Measurements from ENCODE around the gene NAV1. TPM values are rescaled to one million over a fixed set of nuclear protein-coding genes. Genes with fewer than 3 reads are reported as not detected.

The NAV1 gene
- polyA plus RNA-seq, 3 donors from 2014 or later: 0.23 to 0.56 TPM; not detected in 1

GRCh38 chr1:201499795-201500669 is 38.9 kb upstream of the NAV1 start:
- Mint-ChIP-seq H3K4me1 (peaks cover 4 to 11% of the 10 kb centered on the region in 2 donors), H3K27ac (peak overlapping the region in 1 of 6 donors; percentile 45), H3K9me3 (no peaks in the 10 kb centered on the region), H3K4me3 (no peak overlapping the region), H3K36me3 (peaks cover 0 to 4% (median 0%) of the 10 kb centered on the region in 3 donors), H3K27me3 (ENCODE audit: low read depth in 3 of 3) (peaks cover 0 to 2% (median 0%) of the 10 kb centered on the region in 3 donors)
- no peak for DNase-seq

DNA sequence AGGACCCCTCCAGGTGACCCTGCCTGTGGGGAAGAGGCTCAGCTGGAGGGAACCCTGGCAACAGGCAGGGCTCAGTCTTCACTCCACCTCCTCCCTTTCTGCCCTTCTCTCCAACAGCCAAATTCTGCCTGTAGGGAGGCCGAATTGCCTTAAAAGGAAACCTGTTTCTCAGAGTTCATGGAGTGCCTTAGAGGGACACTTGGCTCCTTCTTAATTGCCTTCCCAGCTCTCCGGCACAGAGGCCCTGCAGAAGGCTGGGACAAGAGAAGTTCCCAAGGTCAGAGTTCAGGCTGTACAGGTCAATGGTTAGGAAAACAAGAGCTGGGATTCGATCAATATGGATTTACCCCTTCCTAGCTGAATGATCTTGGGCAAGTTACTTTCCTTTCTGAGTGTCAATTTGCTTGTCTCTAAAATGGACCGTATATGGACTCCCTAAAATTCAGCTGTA is 38.2 kb upstream of the NAV1 start:
- no peak for DNase-seq
- Mint-ChIP-seq H3K9me3 (no peaks in the 10 kb centered on the region), H3K27me3 (ENCODE audit: low read depth in 3 of 3) (no peaks in the 10 kb centered on the region), H3K4me3 (no peak overlapping the region), H3K4me1 (peaks cover 10 to 17% of the 10 kb centered on the region in 2 donors), H3K27ac (no peak overlapping the region), H3K36me3 (peaks cover 0 to 4% (median 0%) of the 10 kb centered on the region in 3 donors)

DNA sequence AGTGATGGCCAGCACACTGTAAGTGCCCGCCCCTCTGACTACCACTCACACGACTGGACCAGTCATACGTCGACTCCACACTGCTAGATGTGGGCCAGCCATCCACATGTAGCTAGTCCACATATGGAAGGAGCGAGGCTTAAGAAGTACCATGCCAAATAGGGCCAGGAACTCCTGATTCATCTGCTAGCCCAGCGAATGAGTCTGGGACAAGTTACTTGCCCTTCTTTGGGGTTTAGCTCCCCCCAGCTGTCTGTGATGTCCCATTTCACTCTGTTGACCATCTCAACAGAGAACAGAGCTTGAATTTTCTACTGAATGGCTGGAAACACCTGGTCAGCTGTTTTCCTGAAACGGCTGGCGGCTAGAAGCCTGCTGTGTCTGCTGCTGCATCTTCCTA is 37.8 kb upstream of the NAV1 start:
- Mint-ChIP-seq H3K27ac (no peak overlapping the region), H3K27me3 (ENCODE audit: low read depth in 3 of 3) (no peaks in the 10 kb centered on the region), H3K4me1 (peaks cover 15 to 22% of the 10 kb centered on the region in 2 donors)

GRCh38 chr1:201501812-201502510 is 37.0 kb upstream of the NAV1 start:
- H3K27me3 Mint-ChIP-seq (ENCODE audit: low read depth in 3 of 3): peaks cover 0 to 4% (median 0%) of the 10 kb centered on the region in 3 donors
- H3K9me3 Mint-ChIP-seq: no peaks in the 10 kb centered on the region
- no peak for DNase-seq
- no peak overlapping the region for H3K27ac Mint-ChIP-seq
- H3K4me3 Mint-ChIP-seq: no peak overlapping the region
- peaks cover 20 to 27% of the 10 kb centered on the region in 2 donors for H3K4me1 Mint-ChIP-seq
- H3K36me3 Mint-ChIP-seq: no peaks in the 10 kb centered on the region

More for the DNA sequence above, 37.8 kb upstream of the NAV1 start:
- DNase-seq: no peak
- H3K36me3 Mint-ChIP-seq: peaks cover 0 to under 1% (median 0%) of the 10 kb centered on the region in 3 donors
- no peak overlapping the region for H3K4me3 Mint-ChIP-seq
- no peaks in the 10 kb centered on the region for H3K9me3 Mint-ChIP-seq

DNA sequence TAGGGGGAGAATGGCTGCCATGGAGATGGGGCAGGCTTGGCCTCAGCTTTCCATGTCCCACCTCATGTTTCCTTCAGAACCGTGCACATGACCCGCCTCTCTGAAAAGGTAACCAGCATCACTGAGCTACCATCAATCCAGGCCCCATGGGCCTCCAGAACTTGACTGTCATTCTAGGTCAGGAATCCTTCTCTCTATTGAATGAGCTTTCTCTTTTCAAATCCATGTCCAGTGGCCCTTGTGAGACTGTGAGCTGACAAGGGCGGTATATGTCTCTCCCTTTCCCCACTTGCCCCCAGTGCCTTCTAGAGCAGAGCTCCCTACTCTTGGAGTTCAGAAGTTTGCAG is 36.4 kb upstream of the NAV1 start:
- Mint-ChIP-seq H3K36me3 (no peaks in the 10 kb centered on the region), H3K27ac (no peak overlapping the region), H3K4me3 (no peak overlapping the region), H3K9me3 (no peaks in the 10 kb centered on the region), H3K27me3 (ENCODE audit: low read depth in 3 of 3) (peaks cover 0 to 4% (median 0%) of the 10 kb centered on the region in 3 donors), H3K4me1 (peaks cover 23 to 30% of the 10 kb centered on the region in 2 donors)
- no peak for DNase-seq

DNA sequence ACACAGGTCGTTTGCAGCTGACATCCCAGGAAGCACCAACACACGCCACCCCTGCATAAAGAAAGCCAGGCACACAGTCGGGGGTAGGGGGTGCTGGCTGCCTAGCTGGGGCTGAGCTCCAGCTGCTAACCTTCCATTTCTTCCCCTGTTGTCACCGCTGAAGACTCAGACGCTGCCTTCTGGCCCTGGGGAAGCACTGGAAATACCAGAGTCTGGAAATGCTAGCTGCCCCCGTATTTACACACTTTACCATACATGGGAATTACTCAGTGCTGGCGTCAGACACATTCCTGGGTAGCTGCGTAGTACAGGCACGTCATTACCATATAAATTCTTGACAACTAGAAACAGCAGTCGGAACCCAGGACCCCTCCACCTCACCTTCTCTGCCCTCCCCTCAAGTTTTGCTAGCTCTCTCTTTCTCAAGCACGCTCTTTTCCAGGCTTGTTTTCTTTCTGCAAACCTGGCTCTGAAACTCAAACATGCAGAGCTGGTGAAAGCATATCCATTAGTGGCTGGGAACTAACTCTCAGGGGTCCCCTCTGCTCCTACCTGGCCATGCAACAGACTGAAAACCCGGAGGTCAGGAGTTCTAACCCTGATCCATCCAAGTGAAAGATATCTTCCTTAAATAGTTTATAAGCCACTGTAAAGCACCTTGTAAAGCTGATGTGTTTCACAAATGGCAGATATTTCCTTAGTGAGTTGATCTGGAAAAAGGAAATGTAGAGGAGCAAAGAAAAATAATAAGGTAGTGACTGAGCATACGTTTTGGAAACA is 35.3 kb upstream of the NAV1 start:
- DNase-seq: no peak
- Mint-ChIP-seq H3K4me3 (no peak overlapping the region), H3K9me3 (no peaks in the 10 kb centered on the region), H3K27ac (peak overlapping the region in 1 of 6 donors; percentile 30), H3K27me3 (ENCODE audit: low read depth in 3 of 3) (peaks cover 0 to 4% (median 0%) of the 10 kb centered on the region in 3 donors), H3K36me3 (no peaks in the 10 kb centered on the region), H3K4me1 (peaks cover 29 to 35% of the 10 kb centered on the region in 2 donors)

DNA sequence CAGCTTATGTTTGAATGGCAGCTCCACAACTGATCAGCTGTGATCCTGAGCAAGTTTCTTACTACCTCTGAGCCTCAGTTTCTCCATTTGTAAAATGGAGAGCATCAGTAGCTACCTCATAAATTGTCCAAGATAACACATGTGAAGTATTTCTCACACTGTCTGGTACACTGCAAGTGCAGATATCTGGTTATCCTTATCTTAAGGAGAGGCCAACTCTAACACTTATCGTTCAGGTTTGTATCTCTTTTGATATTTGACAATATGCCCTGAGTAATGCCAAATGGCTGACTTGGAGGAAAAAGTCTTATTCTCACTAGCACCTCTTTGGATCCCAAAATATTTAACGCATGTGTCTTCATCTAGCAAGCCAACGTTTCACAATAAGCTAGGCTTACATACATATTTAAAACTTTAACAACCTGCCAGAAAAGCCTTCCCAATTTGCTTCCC is 34.7 kb upstream of the NAV1 start:
- H3K9me3 Mint-ChIP-seq: no peaks in the 10 kb centered on the region
- H3K4me3 Mint-ChIP-seq: no peak overlapping the region
- H3K27me3 Mint-ChIP-seq (ENCODE audit: low read depth in 3 of 3): peaks cover 0 to 4% (median 0%) of the 10 kb centered on the region in 3 donors
- no peak overlapping the region for H3K27ac Mint-ChIP-seq
- no peak for DNase-seq
- no peaks in the 10 kb centered on the region for H3K36me3 Mint-ChIP-seq
- peaks cover 29 to 35% of the 10 kb centered on the region in 2 donors for H3K4me1 Mint-ChIP-seq

GRCh38 chr1:201504799-201505502 is 34.0 kb upstream of the NAV1 start:
- peaks cover 29 to 35% of the 10 kb centered on the region in 2 donors for H3K4me1 Mint-ChIP-seq
- H3K9me3 Mint-ChIP-seq: no peaks in the 10 kb centered on the region
- H3K36me3 Mint-ChIP-seq: no peaks in the 10 kb centered on the region
- DNase-seq: no peak
- H3K27me3 Mint-ChIP-seq (ENCODE audit: low read depth in 3 of 3): peaks cover 0 to 4% (median 0%) of the 10 kb centered on the region in 3 donors
- H3K4me3 Mint-ChIP-seq: peak overlapping the region; percentile 28 to 93 (median 89)
- peak overlapping the region in 4 of 6 donors; percentile 17 to 83 (median 72) for H3K27ac Mint-ChIP-seq

DNA sequence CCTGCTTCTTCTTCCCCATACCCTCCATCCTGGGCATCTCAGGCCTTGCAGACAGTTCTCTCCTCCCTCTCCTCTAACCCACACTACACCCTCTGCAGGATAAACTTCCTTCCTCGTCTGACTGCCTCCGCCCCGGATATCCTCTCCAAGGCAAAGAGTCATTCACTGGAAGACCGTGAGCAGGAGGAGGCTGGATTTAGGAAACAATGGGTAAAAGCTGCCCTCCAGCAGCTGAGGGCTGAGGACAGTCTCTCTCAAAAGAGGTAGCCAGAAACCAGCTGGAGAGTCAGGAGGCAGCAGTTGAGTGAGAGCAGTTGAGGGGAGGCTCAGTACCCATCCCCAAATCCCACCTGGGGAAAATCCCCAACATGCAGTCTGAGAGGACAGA is 33.4 kb upstream of the NAV1 start:
- Mint-ChIP-seq H3K36me3 (no peaks in the 10 kb centered on the region), H3K4me1 (peaks cover 29 to 35% of the 10 kb centered on the region in 2 donors), H3K27ac (peak overlapping the region in 5 of 6 donors; percentile 49 to 86 (median 79)), H3K4me3 (peak overlapping the region; percentile 88 to 93 (median 91)), H3K27me3 (ENCODE audit: low read depth in 3 of 3) (peaks cover 0 to 4% (median 0%) of the 10 kb centered on the region in 3 donors), H3K9me3 (no peaks in the 10 kb centered on the region)
- DNase-seq: no peak

- Mint-ChIP-seq H3K27ac (peak overlapping the region; percentile 79 to 91 (median 88)), H3K4me3 (peak overlapping the region; percentile 88 to 93 (median 91)), H3K27me3 (ENCODE audit: low read depth in 3 of 3) (peaks cover 0 to 4% (median 0%) of the 10 kb centered on the region in 3 donors), H3K36me3 (no peaks in the 10 kb centered on the region), H3K4me1 (peaks cover 29 to 35% of the 10 kb centered on the region in 2 donors), H3K9me3 (no peaks in the 10 kb centered on the region)
- DNase-seq: no peak
Measured at GRCh38 chr1:201506092-201506491, 32.8 kb upstream of the NAV1 start.

- Mint-ChIP-seq H3K4me1 (peaks cover 29 to 35% of the 10 kb centered on the region in 2 donors), H3K36me3 (no peaks in the 10 kb centered on the region), H3K27ac (peak within 1 kb of the TSS; percentile 79 to 91 (median 88)), H3K4me3 (peak within 1 kb of the TSS; percentile 88 to 93 (median 91)), H3K27me3 (ENCODE audit: low read depth in 3 of 3) (peaks cover 0 to 4% (median 0%) of the 10 kb centered on the region in 3 donors), H3K9me3 (no peaks in the 10 kb centered on the region)
- peak; percentile 64 to 75 (median 74) for DNase-seq
Measured at GRCh38 chr1:201506557-201507359, 32.2 kb upstream of the NAV1 start, which contains the start of gene CSRP1. TSS of gene CSRP1 (minus strand) at chr1:201507123. CDS start at chr1:201496303, 10,820 bp downstream.

GRCh38 chr1:201507360-201507675 is 31.6 kb upstream of the NAV1 start:
- DNase-seq: no peak
- H3K4me3 Mint-ChIP-seq: peak overlapping the region; percentile 84 to 91 (median 88)
- H3K4me1 Mint-ChIP-seq: peaks cover 27 to 35% of the 10 kb centered on the region in 2 donors
- H3K9me3 Mint-ChIP-seq: no peaks in the 10 kb centered on the region
- peak overlapping the region; percentile 68 to 88 (median 82) for H3K27ac Mint-ChIP-seq
- H3K27me3 Mint-ChIP-seq (ENCODE audit: low read depth in 3 of 3): peaks cover 0 to 4% (median 1%) of the 10 kb centered on the region in 3 donors
- no peaks in the 10 kb centered on the region for H3K36me3 Mint-ChIP-seq
